HCT116 (cell line): ENCODE data around the gene PLGRKT. TPM values are rescaled to one million over a fixed set of nuclear protein-coding genes. Genes with fewer than 3 reads are reported as not detected.

Source experiments
- ATAC-seq: fragments of 200-7000 bp; cut with Tn5 transposase; 2 replicates; pipeline ENCODE4 v1.9.1; 2020; ENCODE audit warnings: mild to moderate bottlenecking, moderate library complexity
- BruUV-seq: library from RNA; stranded (reverse); fragments of 400-500 nt; replicated peaks from 2 replicates; lab custom pipeline; 2021; lab: Mats Ljungman, UMichigan
- CTCF ChIA-PET: fragments of 300-600 bp; sonication (Branson Sonifier 250); formaldehyde crosslinking; loops from one replicate; lab custom pipeline; 2021; ENCODE audit warnings: antibody characterized with exemption; lab: Charles Lee
- POLR2A ChIA-PET: fragments of 300-600, 350-600 bp; sonication (Branson Sonifier 250); formaldehyde crosslinking; loops from one replicate; lab custom pipeline; 2021; ENCODE audit warnings: antibody characterized with exemption; lab: Charles Lee
- RAD21 ChIA-PET, 2 experiments: fragments of 300-600 bp; sonication (Branson Sonifier 250); formaldehyde crosslinking; loops; one replicate each; lab custom pipeline; 2023; ENCODE audit warnings: low total read pairs in 2 of 2; ENCODE audit not compliant: uncharacterized antibody in 2 of 2, unreplicated experiment in 2 of 2, low non-redundant PET in 1 of 2; lab: Charles Lee
- DNase-seq: peaks from one replicate; pipeline ENCODE4 v3.0.0-alpha.2; 2010; ENCODE audit warnings: low read depth, low spot score
- H2AFZ ChIP-seq: fragments of 200-600 bp; shearing (Covaris generic), sonication (generic); 2 replicates; pipeline ENCODE4 v1.6.1; 2017; ENCODE audit warnings: low read depth, mixed run types, mixed read lengths, antibody characterized with exemption, low read length; ENCODE audit not compliant: poor library complexity, severe bottlenecking
- H3K27ac ChIP-seq: 2 replicates; pipeline ENCODE4 v1.5.1; 2012; ENCODE audit warnings: low read depth, low read length
- H3K27me3 ChIP-seq: fragments of 200-600 bp; sonication (generic); 2 replicates; pipeline ENCODE4 v1.6.1; 2016; ENCODE audit warnings: mixed run types, low read length, mixed read lengths; ENCODE audit not compliant: insufficient read depth
- H3K36me3 ChIP-seq, 2 experiments: fragments of 200-500 bp in 1 of 2; fragments of 200-600 bp in 1 of 2; sonication (Bioruptor generic) in 1 of 2; sonication (generic) in 1 of 2; 2 replicates each; pipeline versions ENCODE4 v1.5.1 to v1.6.1; 2014 to 2016; ENCODE audit warnings: low read length in 2 of 2, inconsistent platforms in 1 of 2, mixed read lengths in 1 of 2, mixed run types in 1 of 2; ENCODE audit not compliant: insufficient read depth in 2 of 2, control insufficient read depth in 1 of 2
- H3K4me1 ChIP-seq, 2 experiments: fragments of 200-600 bp in 1 of 2; sonication (generic) in 1 of 2; 2 replicates each; pipeline versions ENCODE4 v1.5.1 to v1.6.1; 2012 to 2017; ENCODE audit warnings: low read length in 2 of 2, inconsistent platforms in 1 of 2, mild to moderate bottlenecking in 1 of 2, mixed read lengths in 1 of 2, mixed run types in 1 of 2, moderate library complexity in 1 of 2; ENCODE audit not compliant: insufficient read depth in 2 of 2, control insufficient read depth in 1 of 2
- H3K4me2 ChIP-seq: fragments of 200-600 bp; sonication (generic); 2 replicates; pipeline ENCODE4 v1.6.1; 2017; ENCODE audit warnings: mixed run types, low read length, mixed read lengths
- H3K4me3 ChIP-seq, 2 experiments: fragments of 200-600 bp in 1 of 2; sonication (generic) in 1 of 2; replicated peaks in 1 of 2; 2 replicates each; pipeline ENCODE4 v1.5.1; 2011 to 2016; ENCODE audit warnings: low read length in 2 of 2, control low read depth in 1 of 2, low read depth in 1 of 2, mild to moderate bottlenecking in 1 of 2, mixed read lengths in 1 of 2, mixed run types in 1 of 2
- H3K79me2 ChIP-seq: fragments of 200-600 bp; sonication (generic); 2 replicates; pipeline ENCODE4 v1.6.1; 2017; ENCODE audit warnings: mild to moderate bottlenecking, mixed run types, low read length, moderate library complexity, mixed read lengths; ENCODE audit not compliant: insufficient read depth
- H3K9ac ChIP-seq: fragments of 200-600 bp; sonication (generic); 2 replicates; pipeline ENCODE4 v1.6.1; 2016; ENCODE audit warnings: low read length, mixed read lengths
- H3K9me2 ChIP-seq: fragments of 200-600 bp; sonication (generic), shearing (Covaris generic); 2 replicates; pipeline ENCODE4 v1.6.1; 2017; ENCODE audit warnings: mixed run types, mild to moderate bottlenecking, moderate library complexity; ENCODE audit not compliant: insufficient read depth
- H3K9me3 ChIP-seq, 2 experiments: fragments of 200-500 bp in 1 of 2; fragments of 200-600 bp in 1 of 2; sonication (Bioruptor generic) in 1 of 2; sonication (generic) in 1 of 2; 2 replicates each; pipeline ENCODE4 v1.6.1; 2014 to 2017; ENCODE audit warnings: low read length in 2 of 2, mixed read lengths in 2 of 2, inconsistent platforms in 1 of 2, low read depth in 1 of 2, mild to moderate bottlenecking in 1 of 2, mixed run types in 1 of 2, moderate library complexity in 1 of 2; ENCODE audit not compliant: control insufficient read depth in 1 of 2, insufficient read depth in 1 of 2
- H4K20me1 ChIP-seq: fragments of 200-600 bp; sonication (generic), shearing (Covaris generic); 2 replicates; pipeline ENCODE4 v1.6.1; 2017; ENCODE audit warnings: mixed run types, mild to moderate bottlenecking, moderate library complexity; ENCODE audit not compliant: insufficient read depth
- CBX3 ChIP-seq: IDR thresholded peaks from 2 replicates; pipeline ENCODE4 v1.6.1; 2012; ENCODE audit warnings: low read depth
- EGR1 ChIP-seq: IDR thresholded peaks from 2 replicates; pipeline ENCODE4 v1.6.1; 2012; ENCODE audit warnings: low read depth
- EZH2phosphoT487 ChIP-seq: fragments of 200-600 bp; IDR thresholded peaks from 2 replicates; pipeline ENCODE4 v1.6.1; 2018; ENCODE audit warnings: antibody characterized with exemption, borderline replicate concordance
- RAD21 ChIP-seq: IDR thresholded peaks from 2 replicates; pipeline ENCODE4 v1.6.1; 2012; ENCODE audit warnings: low read depth, mild to moderate bottlenecking
- SRF ChIP-seq: IDR thresholded peaks from 2 replicates; pipeline ENCODE4 v1.6.1; 2012; ENCODE audit warnings: low read depth
- TCF7L2 ChIP-seq: IDR thresholded peaks from 2 replicates; pipeline ENCODE4 v1.7.0; 2011; ENCODE audit warnings: borderline replicate concordance, inconsistent platforms; ENCODE audit not compliant: insufficient read depth, insufficient read length; ENCODE audit errors: extremely low read depth
- ZNF274 ChIP-seq: fragments of 200-500 bp; sonication (Bioruptor generic); IDR thresholded peaks from 2 replicates; pipeline ENCODE4 v1.6.1; 2014; ENCODE audit warnings: mild to moderate bottlenecking, low read depth, low read length, inconsistent platforms
- intact Hi-C: fragments of 100-400 bp; cut with micrococcal nuclease; formaldehyde crosslinking; loops from 2 replicates; pipeline ENCODE4 v1.10.0; 2022
- total RNA-seq: library from RNA; stranded (reverse); gene quantifications from one replicate; pipeline ENCODE4 v1.2.1, GENCODE V29; 2021; ENCODE audit not compliant: unreplicated experiment
- TF ChIP-seq, protein P1 (sequence below), 3 experiments: fragments of 200-600 bp in 1 of 3; sonication (generic) in 1 of 3; IDR thresholded peaks in 2 of 3; conservative IDR thresholded peaks in 1 of 3; 2 replicates each; pipeline ENCODE4 v1.5.1; 2012 to 2017; ENCODE audit warnings: low read depth in 2 of 3, low read length in 2 of 3, antibody characterized with exemption in 1 of 3, borderline replicate concordance in 1 of 3, control low read depth in 1 of 3, mild to moderate bottlenecking in 1 of 3, mixed read lengths in 1 of 3, mixed run types in 1 of 3, moderate library complexity in 1 of 3; ENCODE audit not compliant: insufficient read depth in 1 of 3
- TF ChIP-seq, protein P2 (sequence below): IDR thresholded peaks from 2 replicates; pipeline ENCODE4 v1.6.1; 2012; ENCODE audit warnings: low read depth
- TF ChIP-seq, protein P3 (sequence below): IDR thresholded peaks from 2 replicates; pipeline ENCODE4 v1.6.1; 2011; ENCODE audit warnings: mild to moderate bottlenecking, low read length, moderate library complexity; ENCODE audit not compliant: insufficient replicate concordance; ENCODE audit errors: extremely low read depth

Gene PLGRKT
- total RNA-seq, 1 experiment from 2014 or later: 23.8 TPM

DNA sequence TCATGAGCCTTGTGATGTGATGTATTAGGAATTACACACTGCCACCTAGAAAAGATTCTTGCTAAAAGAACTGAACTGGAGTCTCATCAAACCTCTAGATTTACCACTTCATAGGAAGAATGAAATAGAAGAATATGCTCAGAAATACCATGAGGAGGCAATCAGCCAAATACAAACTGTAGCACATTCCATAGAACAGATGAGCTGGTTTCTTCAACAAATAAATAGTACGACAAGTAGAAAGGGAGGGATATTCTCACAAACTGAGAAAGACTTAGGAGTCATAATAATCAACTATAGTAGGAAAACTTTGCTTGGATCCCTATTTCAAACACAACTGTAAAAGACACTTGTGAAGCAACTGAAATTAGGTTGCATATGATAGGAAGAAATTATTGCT is 15.4 kb downstream of the PLGRKT start (continued):
- TF ChIP-seq CBX3: no peak
- TF ChIP-seq ZNF274: no peak
- TF ChIP-seq, protein P1, sequence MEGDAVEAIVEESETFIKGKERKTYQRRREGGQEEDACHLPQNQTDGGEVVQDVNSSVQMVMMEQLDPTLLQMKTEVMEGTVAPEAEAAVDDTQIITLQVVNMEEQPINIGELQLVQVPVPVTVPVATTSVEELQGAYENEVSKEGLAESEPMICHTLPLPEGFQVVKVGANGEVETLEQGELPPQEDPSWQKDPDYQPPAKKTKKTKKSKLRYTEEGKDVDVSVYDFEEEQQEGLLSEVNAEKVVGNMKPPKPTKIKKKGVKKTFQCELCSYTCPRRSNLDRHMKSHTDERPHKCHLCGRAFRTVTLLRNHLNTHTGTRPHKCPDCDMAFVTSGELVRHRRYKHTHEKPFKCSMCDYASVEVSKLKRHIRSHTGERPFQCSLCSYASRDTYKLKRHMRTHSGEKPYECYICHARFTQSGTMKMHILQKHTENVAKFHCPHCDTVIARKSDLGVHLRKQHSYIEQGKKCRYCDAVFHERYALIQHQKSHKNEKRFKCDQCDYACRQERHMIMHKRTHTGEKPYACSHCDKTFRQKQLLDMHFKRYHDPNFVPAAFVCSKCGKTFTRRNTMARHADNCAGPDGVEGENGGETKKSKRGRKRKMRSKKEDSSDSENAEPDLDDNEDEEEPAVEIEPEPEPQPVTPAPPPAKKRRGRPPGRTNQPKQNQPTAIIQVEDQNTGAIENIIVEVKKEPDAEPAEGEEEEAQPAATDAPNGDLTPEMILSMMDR (IDR thresholded peaks at IDR 0.05 in 2 of 3, conservative IDR thresholded peaks at IDR 0.05 in 1 of 3; ENCODE audit: borderline replicate concordance in 1 of 3, insufficient read depth in 1 of 3, low read depth in 2 of 3, low read length in 2 of 3): no peak

DNA sequence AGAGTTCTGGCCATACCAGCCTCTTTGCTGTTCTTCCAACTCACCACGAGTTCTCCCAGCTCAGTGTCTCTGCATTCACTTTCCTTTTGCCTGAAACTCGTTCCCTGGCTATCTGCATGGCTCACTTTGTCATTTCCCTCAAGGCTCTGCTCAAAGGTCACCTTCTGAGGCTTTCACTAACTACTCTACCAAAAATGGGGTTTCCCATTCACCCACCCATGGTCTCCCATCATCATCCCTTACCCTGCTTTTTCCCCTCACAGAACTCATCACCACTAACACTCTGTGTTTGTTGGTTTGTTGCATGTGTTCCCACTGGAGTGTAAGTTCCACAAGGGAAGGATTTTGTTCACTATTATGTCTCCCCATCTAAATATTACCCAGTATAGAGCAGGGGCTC is 16.6 kb downstream of the PLGRKT start:
- Histone ChIP-seq H3K9me2 (no peaks in the 10 kb centered on the region), H2AFZ (no peak overlapping the region), H3K36me3 (no peaks in the 10 kb centered on the region), H3K4me3 (no peak overlapping the region), H3K27me3 (no peaks in the 10 kb centered on the region), H3K9ac (no peak overlapping the region), H3K4me1 (no peaks in the 10 kb centered on the region), H3K9me3 (no peaks in the 10 kb centered on the region), H4K20me1 (no peaks in the 10 kb centered on the region)
- CTCF ChIA-PET: no interaction called here
- POLR2A ChIA-PET: no interaction called here
- no peak for ATAC-seq
- no TSS peak for BruUV-seq
- DNase-seq: no peak
- TF ChIP-seq SRF (no peak), EGR1 (no peak), TCF7L2 (no peak), EZH2phosphoT487 (no peak), RAD21 (no peak), ZNF274 (no peak)
- TF ChIP-seq, protein P2, sequence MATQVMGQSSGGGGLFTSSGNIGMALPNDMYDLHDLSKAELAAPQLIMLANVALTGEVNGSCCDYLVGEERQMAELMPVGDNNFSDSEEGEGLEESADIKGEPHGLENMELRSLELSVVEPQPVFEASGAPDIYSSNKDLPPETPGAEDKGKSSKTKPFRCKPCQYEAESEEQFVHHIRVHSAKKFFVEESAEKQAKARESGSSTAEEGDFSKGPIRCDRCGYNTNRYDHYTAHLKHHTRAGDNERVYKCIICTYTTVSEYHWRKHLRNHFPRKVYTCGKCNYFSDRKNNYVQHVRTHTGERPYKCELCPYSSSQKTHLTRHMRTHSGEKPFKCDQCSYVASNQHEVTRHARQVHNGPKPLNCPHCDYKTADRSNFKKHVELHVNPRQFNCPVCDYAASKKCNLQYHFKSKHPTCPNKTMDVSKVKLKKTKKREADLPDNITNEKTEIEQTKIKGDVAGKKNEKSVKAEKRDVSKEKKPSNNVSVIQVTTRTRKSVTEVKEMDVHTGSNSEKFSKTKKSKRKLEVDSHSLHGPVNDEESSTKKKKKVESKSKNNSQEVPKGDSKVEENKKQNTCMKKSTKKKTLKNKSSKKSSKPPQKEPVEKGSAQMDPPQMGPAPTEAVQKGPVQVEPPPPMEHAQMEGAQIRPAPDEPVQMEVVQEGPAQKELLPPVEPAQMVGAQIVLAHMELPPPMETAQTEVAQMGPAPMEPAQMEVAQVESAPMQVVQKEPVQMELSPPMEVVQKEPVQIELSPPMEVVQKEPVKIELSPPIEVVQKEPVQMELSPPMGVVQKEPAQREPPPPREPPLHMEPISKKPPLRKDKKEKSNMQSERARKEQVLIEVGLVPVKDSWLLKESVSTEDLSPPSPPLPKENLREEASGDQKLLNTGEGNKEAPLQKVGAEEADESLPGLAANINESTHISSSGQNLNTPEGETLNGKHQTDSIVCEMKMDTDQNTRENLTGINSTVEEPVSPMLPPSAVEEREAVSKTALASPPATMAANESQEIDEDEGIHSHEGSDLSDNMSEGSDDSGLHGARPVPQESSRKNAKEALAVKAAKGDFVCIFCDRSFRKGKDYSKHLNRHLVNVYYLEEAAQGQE: no peak
- TF ChIP-seq, protein P3, sequence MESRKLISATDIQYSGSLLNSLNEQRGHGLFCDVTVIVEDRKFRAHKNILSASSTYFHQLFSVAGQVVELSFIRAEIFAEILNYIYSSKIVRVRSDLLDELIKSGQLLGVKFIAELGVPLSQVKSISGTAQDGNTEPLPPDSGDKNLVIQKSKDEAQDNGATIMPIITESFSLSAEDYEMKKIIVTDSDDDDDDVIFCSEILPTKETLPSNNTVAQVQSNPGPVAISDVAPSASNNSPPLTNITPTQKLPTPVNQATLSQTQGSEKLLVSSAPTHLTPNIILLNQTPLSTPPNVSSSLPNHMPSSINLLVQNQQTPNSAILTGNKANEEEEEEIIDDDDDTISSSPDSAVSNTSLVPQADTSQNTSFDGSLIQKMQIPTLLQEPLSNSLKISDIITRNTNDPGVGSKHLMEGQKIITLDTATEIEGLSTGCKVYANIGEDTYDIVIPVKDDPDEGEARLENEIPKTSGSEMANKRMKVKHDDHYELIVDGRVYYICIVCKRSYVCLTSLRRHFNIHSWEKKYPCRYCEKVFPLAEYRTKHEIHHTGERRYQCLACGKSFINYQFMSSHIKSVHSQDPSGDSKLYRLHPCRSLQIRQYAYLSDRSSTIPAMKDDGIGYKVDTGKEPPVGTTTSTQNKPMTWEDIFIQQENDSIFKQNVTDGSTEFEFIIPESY: no peak
- TF ChIP-seq, all 23 proteins: peak for 0
- RAD21 ChIA-PET: no interaction called here
- Histone ChIP-seq H3K4me2 (no peak overlapping the region), H3K79me2 (no peaks in the 10 kb centered on the region), H3K27ac (no peak overlapping the region)
- intact Hi-C loops: loop anchor here (10.0 kb wide), 1 partner anchor 1036 kb away; no protein-coding TSS in a partner anchor
